22Rv1 (cell line): Measurements from ENCODE around the gene HID1.

Experiments
- H3K27ac ChIP-seq: fragments of 450-650 bp; 2 replicates; pipeline ENCODE4 v1.5.1; 2017
- CTCF ChIP-seq: fragments of 450-650 bp; IDR thresholded peaks from 2 replicates; pipeline ENCODE4 v1.5.1; 2017; ENCODE audit warnings: mild to moderate bottlenecking
- ZFX ChIP-seq: fragments of 450-650 bp; IDR thresholded peaks from 2 replicates; pipeline ENCODE4 v1.6.1; 2017; ENCODE audit warnings: antibody characterized with exemption, borderline replicate concordance

HID1 gene

GRCh38 chr17:74957935-74958740 lies 14.4 kb downstream of the HID1 start:
- no peak overlapping the region for H3K27ac ChIP-seq
- TF ChIP-seq CTCF (peak; percentile 97), ZFX (no peak)

GRCh38 chr17:74956093-74956492 lies 16.5 kb downstream of the HID1 start:
- H3K27ac ChIP-seq, result no peak overlapping the region
- TF ChIP-seq CTCF (no peak), ZFX (no peak)

DNA sequence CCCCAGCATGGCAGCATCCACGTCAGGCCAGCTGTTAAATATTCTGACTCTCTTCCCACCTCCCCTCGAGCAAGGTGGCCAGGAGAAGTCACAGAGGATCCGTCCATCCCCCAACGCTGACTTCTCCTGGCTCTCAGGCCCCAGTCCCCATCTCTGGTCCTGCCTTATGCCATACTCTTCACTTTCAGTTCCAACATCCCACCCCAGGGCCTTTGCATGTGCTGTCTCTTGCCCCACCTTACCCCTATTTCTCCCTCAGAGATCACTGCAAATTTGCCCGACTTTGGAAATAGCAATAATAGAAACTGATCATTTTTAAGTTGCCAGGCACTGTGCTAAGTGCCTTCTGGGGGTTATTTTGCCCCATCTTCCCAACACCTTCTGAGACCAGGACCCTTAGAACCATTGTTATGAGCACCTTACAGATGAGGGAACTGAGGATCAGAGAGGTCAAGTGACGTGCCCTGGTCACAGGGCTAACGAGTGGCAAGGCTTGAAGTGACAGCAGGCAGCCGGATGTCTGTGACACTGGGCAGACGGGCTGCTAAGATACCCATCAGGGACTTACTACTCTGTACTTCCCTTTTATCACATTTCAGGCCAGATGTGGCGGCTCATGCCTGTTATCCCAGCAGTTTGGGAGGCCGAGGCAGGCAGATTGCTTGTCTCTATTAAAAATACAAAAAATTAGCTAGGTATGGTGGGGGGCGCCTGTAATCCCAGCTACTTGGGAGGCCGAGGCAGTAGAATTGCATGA lies 17.7 kb downstream of the HID1 start:
- H3K27ac ChIP-seq, result no peak overlapping the region
- no peak for TF ChIP-seq CTCF
- TF ChIP-seq ZFX, result no peak

DNA sequence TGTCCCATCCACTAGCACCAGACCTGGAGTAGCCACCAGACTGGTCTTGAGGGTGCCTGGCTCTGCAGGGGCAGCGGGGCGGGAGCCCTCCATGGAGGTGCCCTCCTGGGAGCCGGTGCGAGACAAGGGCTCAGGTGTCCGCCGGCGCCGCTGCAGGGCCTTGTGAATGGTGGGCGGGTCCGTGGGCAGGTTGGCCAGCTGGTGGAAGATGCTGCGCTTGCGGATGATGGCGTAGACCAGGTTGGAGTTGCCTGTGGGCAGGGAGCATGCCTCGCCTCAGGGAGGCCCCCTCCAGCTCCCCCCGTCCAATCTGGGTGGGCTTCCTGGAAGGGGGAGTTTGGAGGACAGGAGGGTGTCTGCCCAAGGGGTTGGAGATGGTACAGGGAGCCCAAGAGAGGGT lies 18.4 kb downstream of the HID1 start:
- no peak overlapping the region for H3K27ac ChIP-seq
- TF ChIP-seq CTCF (no peak), ZFX (no peak)

GRCh38 chr17:74953134-74953687 lies 19.3 kb downstream of the HID1 start:
- no peak overlapping the region for H3K27ac ChIP-seq
- no peak for TF ChIP-seq ZFX
- TF ChIP-seq CTCF, result no peak

DNA sequence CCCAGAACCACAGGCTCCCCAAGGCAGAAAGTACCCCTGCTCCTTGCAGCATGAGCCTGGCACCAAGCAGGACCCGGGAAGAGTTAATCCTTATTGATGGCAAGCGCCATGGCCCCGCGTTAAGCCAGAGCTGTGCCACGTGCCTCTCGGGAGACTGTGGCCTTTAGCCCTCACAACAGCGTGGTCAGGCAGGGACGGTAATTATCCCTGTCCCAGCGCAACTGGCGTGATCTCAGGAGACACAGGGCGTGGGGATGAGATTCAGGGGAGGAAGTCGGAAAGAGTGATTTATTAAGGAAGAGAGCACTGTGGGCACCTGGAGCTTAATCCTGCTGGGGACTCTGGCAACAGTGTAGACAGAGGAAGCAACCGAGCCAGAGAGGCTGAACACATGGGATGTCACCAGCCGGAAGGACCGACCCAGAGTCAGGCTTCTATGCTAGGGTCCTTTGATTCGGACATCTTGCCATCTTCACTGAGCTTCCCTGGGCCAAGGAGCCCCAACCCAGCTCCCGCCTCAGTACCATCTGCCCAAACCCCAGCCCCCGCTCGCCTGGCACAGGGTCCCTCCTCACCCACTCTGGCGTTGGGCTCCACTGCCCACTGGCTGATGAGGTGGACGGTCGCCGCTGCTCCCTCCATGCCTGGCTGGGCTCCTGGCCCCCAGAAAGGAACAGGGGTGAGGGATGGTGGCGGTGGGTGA lies 20.0 kb downstream of the HID1 start:
- no peak overlapping the region for H3K27ac ChIP-seq
- no peak for TF ChIP-seq CTCF
- no peak for TF ChIP-seq ZFX
